HUES64 (cell line): ENCODE data around the gene BRPF3.

Experiments
- H3K27ac ChIP-seq: 2 replicates; pipeline ENCODE4 v1.7.0; 2013; ENCODE audit warnings: low read depth, low read length, inconsistent platforms
- H3K27me3 ChIP-seq: 2 replicates; pipeline ENCODE4 v1.6.1; 2013; ENCODE audit warnings: mild to moderate bottlenecking, low read length; ENCODE audit not compliant: insufficient read depth
- H3K36me3 ChIP-seq: 2 replicates; pipeline ENCODE4 v1.6.1; 2013; ENCODE audit warnings: mild to moderate bottlenecking, low read length; ENCODE audit not compliant: insufficient read depth
- H3K4me1 ChIP-seq: 2 replicates; pipeline ENCODE4 v1.6.1; 2013; ENCODE audit warnings: mild to moderate bottlenecking, low read length, moderate library complexity; ENCODE audit not compliant: insufficient read depth
- H3K4me3 ChIP-seq: 2 replicates; pipeline ENCODE4 v1.5.1; 2013; ENCODE audit warnings: mild to moderate bottlenecking, low read length, moderate library complexity
- H3K9ac ChIP-seq: 2 replicates; pipeline ENCODE4 v1.6.1; 2013; ENCODE audit warnings: mild to moderate bottlenecking, low read depth, low read length
- H3K9me3 ChIP-seq: 2 replicates; pipeline ENCODE4 v1.6.1; 2013; ENCODE audit warnings: low read depth, low read length; ENCODE audit not compliant: insufficient read depth
- WGBS: fragments of 150-250, 120-280 bp; methylation state at CpG from one replicate; pipeline ENCODE4 v1.1.7; 2013; ENCODE audit warnings: missing lambda C conversion rate; 5-methylcytosine and 5-hydroxymethylcytosine counted together

The BRPF3 gene

GRCh38 chr6:36200998-36201596, 4.6 kb downstream of the BRPF3 start:
- H3K4me1 ChIP-seq: peaks cover 4% of the 10 kb centered on the region
- H3K9ac ChIP-seq: no peak overlapping the region
- no peak overlapping the region for H3K4me3 ChIP-seq
- no peaks in the 10 kb centered on the region for H3K27me3 ChIP-seq
- peaks cover 75% of the 10 kb centered on the region for H3K36me3 ChIP-seq
- H3K27ac ChIP-seq: no peak overlapping the region
- WGBS: 96% methylated on average over 15 of the region's 15 CpGs
- no peaks in the 10 kb centered on the region for H3K9me3 ChIP-seq

DNA sequence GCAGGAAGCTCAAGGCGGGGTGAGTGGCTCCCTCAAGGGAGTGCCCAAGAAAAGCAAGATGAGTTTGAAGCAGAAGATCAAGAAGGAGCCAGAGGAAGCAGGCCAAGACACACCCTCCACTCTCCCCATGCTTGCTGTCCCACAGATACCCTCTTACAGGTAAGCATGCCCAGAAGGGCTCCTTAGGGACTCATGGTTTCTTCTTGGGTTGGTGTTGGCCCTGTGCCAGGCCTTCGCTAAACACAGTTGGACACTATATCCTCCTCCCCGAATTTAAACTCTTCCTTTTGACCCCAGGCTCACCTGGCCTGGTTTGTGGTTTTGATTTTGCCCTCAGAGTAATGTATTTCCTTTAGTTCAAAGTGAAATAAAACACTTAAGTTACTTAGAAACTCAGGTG, 5.1 kb downstream of the BRPF3 start:
- Histone ChIP-seq H3K4me3 (no peak overlapping the region), H3K36me3 (peaks cover 81% of the 10 kb centered on the region), H3K4me1 (peaks cover 4% of the 10 kb centered on the region), H3K27ac (no peak overlapping the region), H3K9me3 (no peaks in the 10 kb centered on the region), H3K27me3 (no peaks in the 10 kb centered on the region), H3K9ac (no peak overlapping the region)
- WGBS: 92% methylated on average over 2 of the region's 3 CpGs

DNA sequence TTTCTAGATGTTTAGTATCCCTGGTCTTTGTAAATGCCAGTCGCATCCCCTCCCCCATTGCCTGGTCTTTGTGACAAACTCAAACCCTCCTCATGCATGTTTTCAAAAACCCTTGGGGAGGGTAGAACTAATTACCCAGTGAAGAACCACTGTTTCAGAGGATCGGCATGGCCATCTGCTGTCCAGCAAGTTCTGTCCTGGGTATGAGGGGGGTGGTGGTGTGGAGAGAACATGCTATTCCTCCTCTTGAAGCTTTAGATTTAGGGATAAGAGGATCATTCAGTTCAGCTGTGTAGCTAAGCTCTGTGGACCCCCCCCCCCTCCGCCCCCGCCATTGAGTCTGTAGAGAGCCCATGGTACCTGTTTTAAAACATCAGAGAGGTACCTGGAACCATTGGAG, 5.6 kb downstream of the BRPF3 start:
- Histone ChIP-seq H3K4me3 (no peak overlapping the region), H3K27ac (no peak overlapping the region), H3K9ac (no peak overlapping the region), H3K27me3 (no peaks in the 10 kb centered on the region), H3K9me3 (no peaks in the 10 kb centered on the region), H3K4me1 (peaks cover 4% of the 10 kb centered on the region), H3K36me3 (peaks cover 85% of the 10 kb centered on the region)
- WGBS: 90% methylated on average over 4 of the region's 4 CpGs

DNA sequence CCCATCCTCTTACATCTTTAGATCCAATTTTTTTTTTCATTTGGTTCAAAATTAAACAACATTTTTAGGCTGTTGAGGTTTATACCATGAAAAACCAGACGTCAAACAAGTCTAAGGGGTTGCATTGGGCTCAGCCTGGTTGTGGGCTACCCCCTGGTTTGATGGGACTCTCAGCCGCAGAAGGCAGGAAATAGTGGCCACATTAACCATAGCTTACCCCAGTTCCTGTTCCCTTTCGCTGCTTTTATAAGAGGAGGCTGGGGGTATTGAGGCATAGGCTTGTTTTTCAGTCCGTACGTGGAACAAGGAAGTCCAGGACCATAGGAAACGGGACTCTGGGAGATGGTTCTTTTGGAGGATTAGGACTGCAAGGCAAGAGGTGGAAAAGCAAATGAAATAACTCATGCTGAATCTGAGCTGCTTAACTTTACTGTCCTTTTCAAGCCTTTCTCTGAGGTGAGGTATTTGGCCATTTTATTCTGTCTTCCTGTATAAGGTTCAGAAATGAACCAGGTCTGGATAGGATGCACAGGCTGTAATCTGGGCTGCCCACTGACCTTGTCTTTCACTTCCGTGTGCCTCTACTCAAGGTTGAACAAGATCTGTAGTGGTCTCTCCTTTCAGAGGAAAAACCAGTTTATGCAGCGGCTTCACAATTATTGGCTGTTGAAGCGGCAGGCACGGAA, 7.7 kb downstream of the BRPF3 start:
- H3K4me1 ChIP-seq: no peaks in the 10 kb centered on the region
- H3K4me3 ChIP-seq: no peak overlapping the region
- H3K9me3 ChIP-seq: no peaks in the 10 kb centered on the region
- H3K27me3 ChIP-seq: no peaks in the 10 kb centered on the region
- H3K27ac ChIP-seq: no peak overlapping the region
- H3K9ac ChIP-seq: no peak overlapping the region
- peaks cover 100% of the 10 kb centered on the region for H3K36me3 ChIP-seq
- 92% methylated on average over 10 of the region's 10 CpGs for WGBS

- Histone ChIP-seq H3K36me3 (peaks cover 100% of the 10 kb centered on the region), H3K27me3 (no peaks in the 10 kb centered on the region), H3K9ac (no peak overlapping the region), H3K4me1 (no peaks in the 10 kb centered on the region), H3K9me3 (no peaks in the 10 kb centered on the region), H3K4me3 (no peak overlapping the region), H3K27ac (no peak overlapping the region)
- 93% methylated on average over 8 of the region's 8 CpGs for WGBS
Observed at GRCh38 chr6:36207155-36207554, 10.6 kb downstream of the BRPF3 start.

GRCh38 chr6:36209606-36210005, 13.1 kb downstream of the BRPF3 start:
- Histone ChIP-seq H3K9me3 (no peaks in the 10 kb centered on the region), H3K27ac (no peak overlapping the region), H3K4me3 (no peak overlapping the region), H3K36me3 (peaks cover 97% of the 10 kb centered on the region), H3K9ac (no peak overlapping the region), H3K4me1 (no peaks in the 10 kb centered on the region), H3K27me3 (no peaks in the 10 kb centered on the region)
- 94% methylated on average over 1 of the region's 1 CpG for WGBS

GRCh38 chr6:36210182-36210581, 13.6 kb downstream of the BRPF3 start:
- Histone ChIP-seq H3K4me3 (no peak overlapping the region), H3K9me3 (no peaks in the 10 kb centered on the region), H3K36me3 (peaks cover 96% of the 10 kb centered on the region), H3K27ac (no peak overlapping the region), H3K9ac (no peak overlapping the region), H3K4me1 (no peaks in the 10 kb centered on the region), H3K27me3 (no peaks in the 10 kb centered on the region)
- 96% methylated on average over 14 of the region's 14 CpGs for WGBS

- Histone ChIP-seq H3K27ac (no peak overlapping the region), H3K9ac (no peak overlapping the region), H3K27me3 (no peaks in the 10 kb centered on the region), H3K4me3 (no peak overlapping the region), H3K36me3 (peaks cover 96% of the 10 kb centered on the region), H3K9me3 (no peaks in the 10 kb centered on the region), H3K4me1 (no peaks in the 10 kb centered on the region)
- WGBS: 94% methylated on average over 18 of the region's 18 CpGs
Observed at GRCh38 chr6:36210886-36211595, 14.5 kb downstream of the BRPF3 start.

DNA sequence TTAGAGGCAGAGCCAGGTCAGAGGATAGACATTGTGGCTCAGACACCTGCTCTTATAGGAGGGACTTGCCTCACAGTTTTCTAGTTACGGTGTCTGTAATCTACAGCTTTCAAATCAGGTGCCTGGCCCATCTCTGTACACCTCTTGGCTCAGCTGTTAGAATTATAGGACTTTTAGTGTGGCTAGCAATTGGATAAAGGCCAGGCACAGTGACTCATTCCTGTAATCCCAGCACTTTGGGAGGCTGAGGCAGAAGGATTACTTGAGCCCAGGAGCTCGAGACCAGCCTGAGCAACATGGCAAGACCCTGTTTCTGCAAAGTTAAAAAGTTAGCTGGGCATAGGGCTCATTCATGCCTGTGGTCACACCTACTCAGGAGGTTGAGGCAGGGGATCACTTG, 20.0 kb downstream of the BRPF3 start:
- H3K27me3 ChIP-seq: no peaks in the 10 kb centered on the region
- H3K9me3 ChIP-seq: no peaks in the 10 kb centered on the region
- peaks cover 94% of the 10 kb centered on the region for H3K36me3 ChIP-seq
- H3K27ac ChIP-seq: no peak overlapping the region
- WGBS: 94% methylated on average over 2 of the region's 2 CpGs
- no peak overlapping the region for H3K4me3 ChIP-seq
- no peaks in the 10 kb centered on the region for H3K4me1 ChIP-seq
- no peak overlapping the region for H3K9ac ChIP-seq

DNA sequence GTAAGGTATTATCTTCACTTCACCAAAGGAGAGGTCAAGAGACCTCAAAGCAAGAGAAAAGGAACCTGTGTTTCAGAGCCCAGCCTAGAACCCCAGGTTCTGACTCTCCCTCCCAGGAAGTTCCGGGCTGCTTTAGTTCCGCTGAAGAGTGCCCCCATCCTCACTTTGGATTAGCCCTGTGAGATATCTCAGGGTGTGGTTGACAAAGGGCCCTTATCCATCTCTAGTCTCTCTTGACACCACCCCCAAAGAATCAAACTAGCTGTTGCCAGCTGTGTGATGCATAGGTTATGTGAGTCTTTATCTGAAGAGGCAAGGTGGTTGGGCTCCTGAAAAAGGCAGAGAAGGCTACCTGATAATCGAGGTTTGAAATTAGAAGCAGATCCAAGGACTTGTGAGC, 20.6 kb downstream of the BRPF3 start:
- H3K27me3 ChIP-seq: no peaks in the 10 kb centered on the region
- no peak overlapping the region for H3K27ac ChIP-seq
- H3K4me1 ChIP-seq: no peaks in the 10 kb centered on the region
- no peaks in the 10 kb centered on the region for H3K9me3 ChIP-seq
- 91% methylated on average over 3 of the region's 3 CpGs for WGBS
- H3K9ac ChIP-seq: no peak overlapping the region
- H3K36me3 ChIP-seq: peaks cover 94% of the 10 kb centered on the region
- H3K4me3 ChIP-seq: no peak overlapping the region

DNA sequence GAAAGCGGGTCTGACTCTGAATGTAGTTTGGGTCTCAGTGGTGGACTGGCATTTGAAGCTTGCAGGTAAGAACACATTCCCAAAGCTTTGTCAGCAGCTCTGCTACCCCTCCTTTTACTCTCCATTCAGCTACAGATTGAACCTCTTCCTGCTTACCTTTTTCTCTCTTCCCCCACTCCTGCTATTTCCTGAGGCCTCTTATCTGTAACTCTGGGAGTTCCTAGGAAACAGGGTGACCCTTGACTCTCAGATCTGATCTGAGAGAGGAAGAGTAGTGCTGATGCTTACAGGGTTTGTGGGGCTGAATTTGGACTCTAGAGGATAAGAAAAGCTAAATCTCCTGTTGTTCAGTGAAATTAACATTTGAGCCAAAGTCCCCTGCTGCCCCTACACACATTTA, 21.4 kb downstream of the BRPF3 start:
- peaks cover 97% of the 10 kb centered on the region for H3K36me3 ChIP-seq

More for the DNA sequence above, 21.4 kb downstream of the BRPF3 start:
- H3K27ac ChIP-seq: no peak overlapping the region
- no peak overlapping the region for H3K4me3 ChIP-seq
- H3K27me3 ChIP-seq: no peaks in the 10 kb centered on the region
- H3K9me3 ChIP-seq: no peaks in the 10 kb centered on the region
- no peaks in the 10 kb centered on the region for H3K4me1 ChIP-seq
- 100% methylated on average over 1 of the region's 1 CpG for WGBS
- no peak overlapping the region for H3K9ac ChIP-seq
